Right ventricle myocardium inferior (tissue), 1 donor: ENCODE results near the gene SLC25A48. TPM values are rescaled to one million over a fixed set of nuclear protein-coding genes. Genes with fewer than 3 reads are reported as not detected.

Source experiments
- microRNA-seq: library from miRNA; unstranded; fragments of <30 nt; microRNA quantifications from one replicate; pipeline ENCODE4 v1.2.0, GENCODE V29; 2020
- total RNA-seq: library from RNA; stranded (reverse); fragmentation: NEBNext Ultra II Directional; extraction: Animal tissue kit (Norgen Biotek cat#: 25700); gene quantifications from one replicate; pipeline ENCODE4 v1.2.1, GENCODE V29; 2021
- donor health status: DM: no; HTN: yes; CAD: no; lungs with severe emphysema.

SLC25A48 gene
- total RNA-seq, 1 donor from 2014 or later: not detected

Small RNA genes lying within 50 kb of the gene (microRNA-seq; reads per million reads assigned to microRNA genes)
- gene MIR5692C1: not detected

Other genes with a start within 250 kb of the SLC25A48 start
- gene IL9, start 61.2 kb downstream of the SLC25A48 start, total RNA-seq: not detected
- not detected for gene LECT2, start 120.3 kb downstream of the SLC25A48 start, total RNA-seq
- gene TGFBI, start 194.3 kb downstream of the SLC25A48 start, total RNA-seq: 66.5 TPM